ENCODE data around the gene RUFY1.
"Not testable (repeated sequence)": the region's sequence is repeated elsewhere in the genome, so short reads cannot be mapped to it uniquely, and the experiment has no call there.

The RUFY1 gene

GRCh38 chr5:179623003-179623905 lies 72.9 kb downstream of the RUFY1 start, which contains the start of gene HNRNPH1:
TSS of gene HNRNPH1 (minus strand) at chr5:179623671. CDS start at chr5:179623133, 538 bp downstream.
- DNase-seq (ENCODE audit: low read depth), result peak; percentile 81

- DNase-seq (ENCODE audit: low read depth), result peak; percentile 64
These were observed 73.8 kb downstream of the RUFY1 start for GRCh38 chr5:179623906-179624741.

DNA sequence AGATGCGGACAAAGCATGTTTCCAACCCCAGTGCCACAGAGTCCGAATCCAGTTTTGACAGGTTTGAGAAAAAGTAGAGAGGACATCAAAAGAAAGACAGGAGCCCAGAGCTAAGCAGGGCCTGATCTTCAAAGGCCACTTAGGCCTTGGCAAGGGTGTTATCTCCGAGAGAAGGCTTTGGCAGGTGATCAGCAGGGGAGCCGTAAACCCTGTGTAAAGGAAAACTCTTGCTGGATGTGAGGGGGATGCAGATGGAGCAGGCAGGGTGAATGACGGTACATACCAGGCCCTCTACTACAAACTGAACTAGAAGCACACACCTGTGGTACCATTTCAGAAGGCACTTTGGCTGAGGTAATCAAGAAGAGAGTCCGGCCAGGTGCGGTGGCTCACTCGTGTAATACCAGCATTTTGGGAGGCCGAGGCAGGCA lies 74.5 kb downstream of the RUFY1 start:
- DNase-seq (ENCODE audit: low read depth), result no peak

DNA sequence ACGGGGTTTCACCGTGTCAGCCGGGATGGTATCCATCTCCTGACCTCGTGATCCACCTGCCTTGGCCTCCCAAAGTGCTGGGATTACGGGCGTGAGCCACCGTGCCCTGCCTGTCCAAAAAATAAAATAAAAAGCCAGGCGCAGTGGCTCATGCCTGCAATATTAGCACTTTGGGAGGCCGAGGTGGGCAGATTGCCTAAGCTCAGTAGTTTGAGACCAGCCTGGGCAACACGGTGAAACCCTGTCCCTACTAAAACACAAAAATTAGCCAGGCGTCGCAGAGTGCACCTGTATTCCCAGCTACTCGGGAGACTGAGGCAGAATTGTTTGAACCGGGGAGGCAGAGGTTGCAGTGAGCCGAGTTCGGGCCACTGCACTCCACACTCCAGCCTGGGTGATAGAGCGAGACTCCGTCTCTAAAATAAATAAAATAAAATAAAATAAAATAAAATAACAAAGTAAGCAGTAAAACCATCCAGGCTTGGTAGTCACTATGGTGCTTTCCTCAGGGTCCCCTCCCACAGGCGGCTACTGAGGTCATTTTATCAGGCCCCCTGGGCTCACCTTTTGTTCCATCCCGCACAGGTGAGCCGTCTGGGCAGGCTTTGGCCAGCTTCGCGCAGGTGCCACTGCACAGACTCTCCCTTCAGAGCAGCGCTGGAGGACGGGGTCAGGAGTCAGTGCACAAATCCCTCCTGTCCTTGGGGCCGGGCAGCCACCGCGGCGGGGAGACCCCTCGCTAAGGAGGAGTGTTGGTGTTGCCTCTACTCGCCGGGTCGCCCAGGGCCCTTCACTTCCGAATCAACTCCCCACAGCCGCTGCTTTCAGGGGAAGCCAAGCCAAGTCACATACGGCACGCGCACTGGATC lies 83.4 kb downstream of the RUFY1 start:
- DNase-seq (ENCODE audit: low read depth), result not testable (repeated sequence)

DNA sequence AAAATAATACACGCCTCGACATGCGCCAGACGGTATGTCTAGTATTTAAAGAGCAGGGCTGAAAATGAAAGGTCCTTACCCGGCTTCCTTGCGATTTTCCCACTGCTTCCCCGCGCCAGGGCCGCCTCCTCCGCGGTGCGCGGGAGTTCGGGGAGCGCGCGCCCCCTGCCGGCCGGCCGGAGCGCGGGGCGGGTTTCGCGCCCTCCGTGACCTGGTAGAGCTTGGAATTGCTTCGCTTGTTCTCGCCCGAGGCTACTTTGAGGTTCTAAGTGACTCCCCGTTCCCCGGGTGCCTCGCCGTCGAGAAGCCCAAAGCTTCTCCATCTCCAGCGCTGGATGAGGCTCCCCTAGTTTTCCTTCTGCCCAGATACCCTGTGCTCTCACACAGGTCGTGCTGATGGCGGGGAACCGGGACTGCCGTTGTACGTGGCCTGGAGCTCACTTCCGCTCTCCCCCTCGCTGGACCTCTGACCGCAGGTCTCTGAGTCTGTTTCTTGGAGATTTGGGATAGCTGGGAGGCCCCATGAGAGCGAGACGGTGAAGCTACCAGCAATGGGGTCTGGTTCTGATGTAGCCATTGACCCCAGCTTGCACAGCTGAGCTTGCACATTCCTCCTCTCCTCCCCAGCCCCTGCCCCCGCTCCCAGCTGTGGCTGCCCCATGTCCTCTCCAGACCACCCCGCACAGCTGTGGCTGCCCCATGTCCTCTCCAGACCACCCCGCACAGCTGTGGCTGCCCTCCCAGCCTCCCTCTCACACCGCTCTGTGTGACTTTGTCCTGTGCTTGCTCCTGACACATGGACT lies 84.2 kb downstream of the RUFY1 start:
- DNase-seq (ENCODE audit: low read depth), result not testable (repeated sequence)

GRCh38 chr5:179639296-179639695 lies 88.9 kb downstream of the RUFY1 start:
- not testable (repeated sequence) for DNase-seq (ENCODE audit: low read depth)

GRCh38 chr5:179641745-179642144 lies 91.4 kb downstream of the RUFY1 start:
- DNase-seq (ENCODE audit: low read depth), result not testable (repeated sequence)

GRCh38 chr5:179642626-179643025 lies 92.3 kb downstream of the RUFY1 start:
- not testable (repeated sequence) for DNase-seq (ENCODE audit: low read depth)

- not testable (repeated sequence) for DNase-seq (ENCODE audit: low read depth)
These were observed 93.0 kb downstream of the RUFY1 start for GRCh38 chr5:179643141-179643920.

DNA sequence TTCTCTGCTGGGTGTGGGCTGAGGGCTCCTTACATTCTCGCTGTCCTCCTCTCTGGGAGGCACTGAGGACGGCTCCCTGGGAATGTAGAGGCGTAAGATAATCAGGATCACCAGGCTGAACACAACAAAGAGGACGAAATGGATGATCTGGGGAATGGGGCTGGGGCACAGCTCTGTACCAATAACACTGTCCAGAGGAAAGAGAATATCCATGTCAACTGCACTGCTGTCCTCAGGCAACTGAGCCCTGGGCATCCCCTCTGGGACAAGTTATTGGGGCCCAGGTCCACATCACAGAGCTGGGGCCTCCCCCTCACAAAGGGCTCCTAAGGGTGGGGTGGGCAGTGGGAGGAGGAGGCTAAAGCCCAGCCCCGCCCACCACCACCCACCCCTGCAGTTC lies 94.4 kb downstream of the RUFY1 start:
- not testable (repeated sequence) for DNase-seq (ENCODE audit: low read depth)

DNA sequence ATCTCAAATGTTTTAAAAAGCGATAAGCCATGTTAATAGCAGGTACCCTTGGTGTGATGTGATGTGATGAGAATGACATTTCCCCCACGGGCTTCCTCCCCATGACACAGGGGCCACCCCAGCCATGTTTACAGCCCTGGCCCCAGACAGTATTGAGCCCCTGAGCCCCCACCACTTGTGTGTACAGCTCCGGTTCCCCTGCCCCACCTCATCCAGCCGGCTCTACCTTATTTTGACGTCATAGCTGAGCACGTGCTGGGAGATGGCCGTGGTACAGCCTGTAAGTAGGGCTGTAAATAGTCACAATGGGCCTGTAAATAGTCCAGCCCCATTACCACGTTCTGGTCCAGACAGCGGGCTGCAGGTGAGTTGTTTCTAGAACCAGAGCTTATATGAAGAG lies 98.1 kb downstream of the RUFY1 start:
- DNase-seq (ENCODE audit: low read depth), result no peak

DNA sequence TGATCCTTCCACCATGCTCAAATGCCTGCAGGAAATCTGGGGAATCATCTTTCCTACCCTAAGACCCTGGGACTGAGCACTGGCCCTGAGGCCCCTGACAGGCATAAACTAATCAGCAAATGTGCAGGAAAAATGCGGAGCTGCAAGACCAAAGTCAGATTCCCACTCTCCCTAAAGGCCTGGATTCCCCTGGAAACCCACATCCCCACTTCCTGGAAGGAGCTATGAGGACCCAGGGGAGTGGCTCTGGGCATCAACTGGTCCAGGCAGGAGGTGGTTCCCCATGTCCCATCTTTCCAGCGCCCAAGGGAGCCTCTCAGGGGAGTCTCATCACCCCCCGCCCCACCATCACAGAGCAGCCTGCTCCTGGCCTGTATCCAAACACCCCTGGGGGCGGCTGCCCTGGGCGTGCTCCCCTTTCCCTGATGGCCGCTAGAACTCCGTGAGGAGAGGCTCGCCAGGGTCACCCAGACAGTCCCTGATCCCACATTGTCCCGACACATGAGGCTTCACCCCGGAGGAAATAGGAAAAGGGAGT lies 98.9 kb downstream of the RUFY1 start:
- not testable (repeated sequence) for DNase-seq (ENCODE audit: low read depth)

DNA sequence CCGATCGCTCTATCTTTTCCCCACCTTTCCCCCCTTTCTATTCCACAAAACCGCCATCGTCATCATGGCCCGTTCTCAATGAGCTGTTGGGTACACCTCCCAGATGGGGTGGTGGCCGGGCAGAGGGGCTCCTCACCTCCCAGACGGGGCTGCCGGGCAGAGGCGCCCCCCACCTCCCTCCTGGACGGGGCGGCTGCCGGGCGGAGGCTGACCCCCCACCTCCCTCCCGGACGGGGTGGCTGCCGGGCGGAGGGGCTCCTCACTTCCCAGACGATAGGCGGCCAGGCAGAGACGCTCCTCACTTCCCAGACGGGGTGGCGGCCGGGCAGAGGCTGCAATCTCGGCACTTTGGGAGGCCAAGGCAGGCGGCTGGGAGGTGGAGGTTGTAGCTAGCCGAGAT lies 99.9 kb downstream of the RUFY1 start:
- DNase-seq (ENCODE audit: low read depth), result not testable (repeated sequence)

- not testable (repeated sequence) for DNase-seq (ENCODE audit: low read depth)
These were observed 102.8 kb downstream of the RUFY1 start for GRCh38 chr5:179653135-179653534.

- not testable (repeated sequence) for DNase-seq (ENCODE audit: low read depth)
These were observed 107.2 kb downstream of the RUFY1 start for GRCh38 chr5:179657302-179658178.

GRCh38 chr5:179658179-179658856 lies 108.0 kb downstream of the RUFY1 start:
- peak; percentile 29 for DNase-seq (ENCODE audit: low read depth)
